Smooth muscle cell (in vitro differentiated cells): ENCODE measurements around the gene SELENOF. TPM values are rescaled to one million over a fixed set of nuclear protein-coding genes. Genes with fewer than 3 reads are reported as not detected.
A peak's percentile ranks its signal among the peaks of the same experiment; 100 is the strongest.

Experiments used
- DNase-seq: peaks from one replicate; lab custom pipeline; 2025; ENCODE audit not compliant: unreplicated experiment; lab: John Stamatoyannopoulos, UW
- H2AFZ ChIP-seq: fragments of 200-600 bp; sonication (generic); 2 replicates; pipeline ENCODE4 v1.6.0; 2016; ENCODE audit warnings: antibody characterized with exemption, low read depth, mild to moderate bottlenecking
- H3F3A ChIP-seq: fragments of 200-600 bp; sonication (generic); 2 replicates; pipeline ENCODE4 v1.6.0; 2017; ENCODE audit warnings: antibody characterized with exemption, low read depth
- H3K27ac ChIP-seq: fragments of 200-600 bp; sonication (generic); 2 replicates; pipeline ENCODE4 v1.5.1; 2016; ENCODE audit warnings: low read depth, mild to moderate bottlenecking
- H3K27me3 ChIP-seq: fragments of 200-600 bp; sonication (generic); 2 replicates; pipeline ENCODE4 v1.6.1; 2016; ENCODE audit warnings: low read depth, mild to moderate bottlenecking
- H3K36me3 ChIP-seq: fragments of 200-600 bp; sonication (generic); 2 replicates; pipeline ENCODE4 v1.5.1; 2016; ENCODE audit warnings: low read depth
- H3K4me1 ChIP-seq: fragments of 200-600 bp; sonication (generic); 2 replicates; pipeline ENCODE4 v1.5.1; 2016; ENCODE audit warnings: low read depth
- H3K4me2 ChIP-seq: fragments of 200-600 bp; sonication (generic); 2 replicates; pipeline ENCODE4 v1.6.0; 2016; ENCODE audit warnings: mild to moderate bottlenecking
- H3K4me3 ChIP-seq: fragments of 200-600 bp; sonication (generic); 2 replicates; pipeline ENCODE4 v1.5.1; 2016; ENCODE audit warnings: mild to moderate bottlenecking
- H3K79me2 ChIP-seq: fragments of 200-600 bp; sonication (generic); 2 replicates; pipeline ENCODE4 v1.6.0; 2016; ENCODE audit warnings: low read depth, mild to moderate bottlenecking
- H3K9ac ChIP-seq: fragments of 200-600 bp; sonication (generic); 2 replicates; pipeline ENCODE4 v1.6.0; 2016; ENCODE audit warnings: low read depth
- H3K9me3 ChIP-seq: fragments of 200-600 bp; sonication (generic); replicated peaks from 2 replicates; pipeline ENCODE4 v1.5.1; 2016; ENCODE audit warnings: low read depth
- H4K20me1 ChIP-seq: fragments of 200-600 bp; sonication (generic); 2 replicates; pipeline ENCODE4 v1.6.0; 2016; ENCODE audit warnings: low read depth
- CTCF ChIP-seq: fragments of 200-600 bp; sonication (generic); IDR thresholded peaks from 2 replicates; pipeline ENCODE4 v1.5.1; 2017; ENCODE audit warnings: borderline replicate concordance, mild to moderate bottlenecking, antibody characterized with exemption; ENCODE audit not compliant: insufficient read depth, poor library complexity, severe bottlenecking
- WGBS: methylation state at CpG from one replicate; pipeline ENCODE4 v1.1.7; 2016; ENCODE audit warnings: low lambda C conversion rate; 5-methylcytosine and 5-hydroxymethylcytosine counted together
- polyA plus RNA-seq: library from polyadenylated mRNA; unstranded; fragments of >200 nt; fragmentation: Nextera tagmentation; extraction: Ambion mirVana; gene quantifications from 2 replicates; pipeline ENCODE4 v1.2.1, GENCODE V29; 2016
- total RNA-seq: library from RNA; depleted of rRNA; stranded (reverse); fragments of >200 nt; gene quantifications from 2 replicates; pipeline ENCODE4 v1.2.3, GENCODE V29; 2014

The SELENOF gene
- total RNA-seq (252 and 289 TPM in 2 replicates), polyA plus RNA-seq (183 and 185 TPM in 2 replicates)

GRCh38 chr1:86913896-86914600 is at the start of gene SELENOF:
Gene SELENOF, minus strand, starts transcription at chr1:86914126. Its CDS starts 15 bp downstream, at chr1:86914111.
- Histone ChIP-seq H2AFZ (peak within 1 kb of the TSS; percentile 92), H3K4me1 (peaks cover 18% of the 10 kb centered on the region), H3K36me3 (no peaks in the 10 kb centered on the region), H3K27ac (peak within 1 kb of the TSS; percentile 97), H4K20me1 (peaks cover 55% of the 10 kb centered on the region), H3K9me3 (no peaks in the 10 kb centered on the region), H3F3A (no peaks in the 10 kb centered on the region), H3K9ac (peak within 1 kb of the TSS; percentile 95), H3K4me2 (peak within 1 kb of the TSS; percentile 90), H3K79me2 (peaks cover 88% of the 10 kb centered on the region), H3K27me3 (no peaks in the 10 kb centered on the region), H3K4me3 (peak within 1 kb of the TSS; percentile 85)
- WGBS: under 1% methylated on average over 36 of the region's 44 CpGs
- TF ChIP-seq CTCF: no peak
- DNase-seq: peak; percentile 95

- Histone ChIP-seq H3F3A (no peaks in the 10 kb centered on the region), H2AFZ (no peak overlapping the region), H3K9ac (no peak overlapping the region), H3K4me1 (no peaks in the 10 kb centered on the region), H3K79me2 (peaks cover 14% of the 10 kb centered on the region), H3K27me3 (no peaks in the 10 kb centered on the region), H3K4me2 (no peak overlapping the region), H3K27ac (no peak overlapping the region), H3K9me3 (no peaks in the 10 kb centered on the region), H4K20me1 (peaks cover 21% of the 10 kb centered on the region), H3K36me3 (no peaks in the 10 kb centered on the region), H3K4me3 (no peak overlapping the region)
- TF ChIP-seq CTCF: no peak
- no peak for DNase-seq
These were observed 46.6 kb upstream of the SELENOF start for GRCh38 chr1:86960548-86960947.

GRCh38 chr1:86957221-86957620 is 43.3 kb upstream of the SELENOF start:
- no peak for TF ChIP-seq CTCF
- Histone ChIP-seq H4K20me1 (peaks cover 48% of the 10 kb centered on the region), H2AFZ (no peak overlapping the region), H3F3A (no peaks in the 10 kb centered on the region), H3K79me2 (peaks cover 26% of the 10 kb centered on the region), H3K4me1 (no peaks in the 10 kb centered on the region), H3K27ac (no peak overlapping the region), H3K4me3 (no peak overlapping the region), H3K27me3 (no peaks in the 10 kb centered on the region), H3K9me3 (no peaks in the 10 kb centered on the region), H3K4me2 (no peak overlapping the region), H3K36me3 (no peaks in the 10 kb centered on the region), H3K9ac (no peak overlapping the region)
- no peak for DNase-seq

GRCh38 chr1:86956221-86956620 is 42.3 kb upstream of the SELENOF start:
- Histone ChIP-seq H3K4me2 (no peak overlapping the region), H3K79me2 (peaks cover 28% of the 10 kb centered on the region), H4K20me1 (peaks cover 52% of the 10 kb centered on the region), H3K9ac (no peak overlapping the region), H3K4me1 (no peaks in the 10 kb centered on the region), H3K4me3 (no peak overlapping the region), H2AFZ (no peak overlapping the region), H3K36me3 (no peaks in the 10 kb centered on the region), H3K27ac (no peak overlapping the region), H3K9me3 (no peaks in the 10 kb centered on the region), H3K27me3 (no peaks in the 10 kb centered on the region), H3F3A (no peaks in the 10 kb centered on the region)
- DNase-seq: no peak
- TF ChIP-seq CTCF: no peak
